Fibroblast of lung (primary cell): ENCODE data around the gene NUP210L.

Experiments
- EZH2 ChIP-seq: IDR thresholded peaks from 2 replicates; pipeline ENCODE4 v1.5.1; 2012; ENCODE audit warnings: low read length, control low read depth, mild to moderate bottlenecking; ENCODE audit errors: missing control alignments
- TF ChIP-seq, protein P1 (sequence below), 2 donors: IDR thresholded peaks in 1 of 2; conservative IDR thresholded peaks in 1 of 2; 1 replicate in 1 of 2; 2 replicates in 1 of 2; pipeline ENCODE4 v1.5.1; 2011 to 2012; ENCODE audit warnings: low read length in 2 of 2, control low read depth in 1 of 2, inconsistent platforms in 1 of 2, low read depth in 1 of 2, mild to moderate bottlenecking in 1 of 2

DNA sequence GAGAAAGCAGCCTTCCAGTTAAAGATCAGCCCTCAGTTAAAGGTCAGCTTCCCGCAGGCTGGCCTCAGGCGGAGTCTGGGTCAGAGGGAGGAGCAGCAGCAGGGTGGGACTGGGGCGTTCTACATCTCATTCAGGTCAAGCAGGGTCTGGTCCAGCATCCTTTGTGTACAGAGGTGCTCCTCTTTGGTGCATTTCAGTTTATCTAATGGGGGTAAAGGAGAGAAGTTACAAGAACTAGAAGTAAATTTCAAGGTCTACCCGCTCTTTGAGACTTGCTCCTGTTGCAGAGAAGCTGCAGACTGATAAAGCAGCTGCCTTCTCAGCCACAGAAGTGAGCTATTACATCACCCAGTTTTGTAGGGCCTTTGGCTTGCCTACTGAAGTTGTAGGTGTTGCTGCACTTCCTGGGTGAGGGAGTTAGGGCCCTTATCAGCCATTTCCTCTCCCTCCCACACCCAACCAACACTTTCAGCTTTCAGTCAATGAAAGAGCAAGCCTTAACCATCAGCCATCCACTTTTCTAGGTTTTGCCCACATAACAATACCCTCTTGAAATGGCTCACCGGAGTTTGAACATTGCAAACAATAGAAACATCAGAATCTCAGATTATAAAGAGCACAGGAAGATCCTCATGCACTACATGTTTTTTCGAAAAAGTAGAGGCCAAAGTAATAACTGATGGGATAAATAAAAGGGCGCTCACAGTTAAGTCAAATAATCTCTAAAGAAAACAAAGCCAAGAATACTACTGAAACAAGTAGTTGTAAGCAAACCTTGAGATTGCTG lies 2.8 kb upstream of the NUP210L start:
- TF ChIP-seq, protein P1, sequence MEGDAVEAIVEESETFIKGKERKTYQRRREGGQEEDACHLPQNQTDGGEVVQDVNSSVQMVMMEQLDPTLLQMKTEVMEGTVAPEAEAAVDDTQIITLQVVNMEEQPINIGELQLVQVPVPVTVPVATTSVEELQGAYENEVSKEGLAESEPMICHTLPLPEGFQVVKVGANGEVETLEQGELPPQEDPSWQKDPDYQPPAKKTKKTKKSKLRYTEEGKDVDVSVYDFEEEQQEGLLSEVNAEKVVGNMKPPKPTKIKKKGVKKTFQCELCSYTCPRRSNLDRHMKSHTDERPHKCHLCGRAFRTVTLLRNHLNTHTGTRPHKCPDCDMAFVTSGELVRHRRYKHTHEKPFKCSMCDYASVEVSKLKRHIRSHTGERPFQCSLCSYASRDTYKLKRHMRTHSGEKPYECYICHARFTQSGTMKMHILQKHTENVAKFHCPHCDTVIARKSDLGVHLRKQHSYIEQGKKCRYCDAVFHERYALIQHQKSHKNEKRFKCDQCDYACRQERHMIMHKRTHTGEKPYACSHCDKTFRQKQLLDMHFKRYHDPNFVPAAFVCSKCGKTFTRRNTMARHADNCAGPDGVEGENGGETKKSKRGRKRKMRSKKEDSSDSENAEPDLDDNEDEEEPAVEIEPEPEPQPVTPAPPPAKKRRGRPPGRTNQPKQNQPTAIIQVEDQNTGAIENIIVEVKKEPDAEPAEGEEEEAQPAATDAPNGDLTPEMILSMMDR (conservative IDR thresholded peaks at IDR 0.05 in 1 of 2, IDR thresholded peaks at IDR 0.05 in 1 of 2; ENCODE audit: low read depth in 1 of 2, low read length in 2 of 2), result no peak
- no peak for TF ChIP-seq EZH2
